Endothelial cell of umbilical vein (primary cell): ENCODE measurements around the gene KLF3. TPM values are rescaled to one million over a fixed set of nuclear protein-coding genes. Genes with fewer than 3 reads are reported as not detected.

ENCODE experiments used
- BruUV-seq: library from RNA; stranded (reverse); fragments of 400-500 nt; replicated peaks from 2 replicates; lab custom pipeline; 2021; lab: Mats Ljungman, UMichigan
- CTCF ChIA-PET: fragments of 300-600, 350-600 bp; sonication (Branson Sonifier 250); formaldehyde crosslinking; loops from one replicate; lab custom pipeline; 2021; ENCODE audit warnings: antibody characterized with exemption, inconsistent platforms; lab: Charles Lee
- POLR2A ChIA-PET: fragments of 300-600, 350-600 bp; sonication (Branson Sonifier 250); formaldehyde crosslinking; loops from one replicate; lab custom pipeline; 2021; ENCODE audit warnings: antibody characterized with exemption, inconsistent platforms; lab: Charles Lee
- DNase-seq: peaks from one replicate; pipeline ENCODE4 v3.0.0-alpha.2; 2011; ENCODE audit warnings: low read depth, low spot score
- FAIRE-seq: peaks from 2 replicates; lab custom pipeline; 2011; peaks lifted over from hg19 to GRCh38; lab: Jason Lieb, UNC
- H2AFZ ChIP-seq: 2 replicates; pipeline ENCODE4 v1.6.0; 2012; ENCODE audit warnings: low read depth, low read length, control low read depth, inconsistent platforms
- H3K27ac ChIP-seq: 2 replicates; pipeline ENCODE4 v1.5.1; 2011; ENCODE audit warnings: low read depth, mild to moderate bottlenecking, control low read depth, low read length, moderate library complexity; ENCODE audit not compliant: insufficient read depth
- H3K27me3 ChIP-seq, 2 experiments: 2 replicates each; pipeline versions ENCODE4 v1.6.0 to v1.6.1; 2011; ENCODE audit warnings: low read length in 2 of 2, mixed read lengths in 1 of 2; ENCODE audit not compliant: control insufficient read depth in 2 of 2, insufficient read depth in 2 of 2
- H3K36me3 ChIP-seq, 2 experiments: 2 replicates in 1 of 2; 3 replicates in 1 of 2; pipeline ENCODE4 v1.5.1; 2011; ENCODE audit warnings: low read length in 2 of 2, mild to moderate bottlenecking in 1 of 2, moderate library complexity in 1 of 2; ENCODE audit not compliant: control insufficient read depth in 2 of 2, insufficient read depth in 2 of 2; ENCODE audit errors: extremely low read depth in 1 of 2
- H3K4me1 ChIP-seq: 3 replicates; pipeline ENCODE4 v1.5.1; 2011; ENCODE audit warnings: mild to moderate bottlenecking, low read length; ENCODE audit not compliant: control insufficient read depth, insufficient read depth; ENCODE audit errors: extremely low read depth
- H3K4me2 ChIP-seq: 2 replicates; pipeline ENCODE4 v1.6.1; 2011; ENCODE audit warnings: low read length, control low read depth, mixed read lengths; ENCODE audit not compliant: insufficient read depth
- H3K4me3 ChIP-seq, 3 experiments: fragments of 200-600 bp in 1 of 3; sonication (generic), shearing (Covaris generic) in 1 of 3; replicated peaks in 1 of 3; 2 replicates each; pipeline ENCODE4 v1.5.1; 2011 to 2016; ENCODE audit warnings: control low read depth in 3 of 3, low read length in 3 of 3, mild to moderate bottlenecking in 2 of 3, inconsistent platforms in 1 of 3, low read depth in 1 of 3, moderate library complexity in 1 of 3; ENCODE audit not compliant: insufficient read depth in 1 of 3
- H3K79me2 ChIP-seq: 2 replicates; pipeline ENCODE4 v1.6.0; 2012; ENCODE audit warnings: low read length, inconsistent platforms; ENCODE audit not compliant: control insufficient read depth, insufficient read depth
- H3K9ac ChIP-seq: replicated peaks from 2 replicates; pipeline ENCODE3; 2011; ENCODE audit warnings: low read length, control low read depth; ENCODE audit not compliant: insufficient read depth; ENCODE audit errors: extremely low read depth
- H3K9me1 ChIP-seq: replicated peaks from 3 replicates; pipeline ENCODE4 v1.6.0; 2011; ENCODE audit warnings: mild to moderate bottlenecking, low read length; ENCODE audit not compliant: control insufficient read depth, insufficient read depth; ENCODE audit errors: extremely low read depth
- H3K9me3 ChIP-seq: replicated peaks from 2 replicates; pipeline ENCODE4 v1.5.1; 2012; ENCODE audit warnings: low read length, inconsistent platforms; ENCODE audit not compliant: control insufficient read depth, insufficient read depth
- H4K20me1 ChIP-seq: replicated peaks from 2 replicates; pipeline ENCODE3; 2011; ENCODE audit warnings: mild to moderate bottlenecking, low read length; ENCODE audit not compliant: control insufficient read depth, insufficient read depth; ENCODE audit errors: extremely low read depth
- CTCF ChIP-seq, 2 donors: IDR thresholded peaks; 1 replicate in 1 of 2; 2 replicates in 1 of 2; pipeline ENCODE4 v1.5.1; 2011; ENCODE audit warnings: low read length in 2 of 2, mild to moderate bottlenecking in 2 of 2, moderate library complexity in 2 of 2, control low read depth in 1 of 2, inconsistent platforms in 1 of 2, low read depth in 1 of 2; ENCODE audit not compliant: insufficient read depth in 1 of 2; ENCODE audit errors: extremely low read depth in 1 of 2
- EZH2 ChIP-seq: IDR thresholded peaks from 2 replicates; pipeline ENCODE4 v1.6.1; 2012; ENCODE audit warnings: borderline replicate concordance, low read depth, mild to moderate bottlenecking, moderate library complexity, low read length, inconsistent platforms; ENCODE audit not compliant: severe bottlenecking
- FOS ChIP-seq: IDR thresholded peaks from 2 replicates; pipeline ENCODE4 v1.6.1; 2011; ENCODE audit warnings: mild to moderate bottlenecking, low read length, moderate library complexity, borderline replicate concordance; ENCODE audit not compliant: insufficient read depth
- GATA2 ChIP-seq: IDR thresholded peaks from 2 replicates; pipeline ENCODE4 v1.7.0; 2011; ENCODE audit warnings: low read depth, mild to moderate bottlenecking, moderate library complexity, mixed read lengths, low read length; ENCODE audit not compliant: insufficient read length, insufficient read depth
- JUN ChIP-seq: IDR thresholded peaks from 2 replicates; pipeline ENCODE4 v1.6.1; 2011; ENCODE audit warnings: borderline replicate concordance, low read depth; ENCODE audit not compliant: insufficient read length, insufficient read depth
- MAX ChIP-seq: IDR thresholded peaks from 2 replicates; pipeline ENCODE4 v1.6.1; 2011; ENCODE audit not compliant: insufficient read depth, insufficient read length
- MYC ChIP-seq: IDR thresholded peaks from one replicate; pipeline ENCODE4 v1.6.1; 2011; ENCODE audit warnings: mild to moderate bottlenecking, low read depth, low read length
- POLR2A ChIP-seq: IDR thresholded peaks from 2 replicates; pipeline ENCODE4 v1.6.1; 2012; ENCODE audit warnings: low read depth, mild to moderate bottlenecking, control low read depth, low read length
- POLR2AphosphoS5 ChIP-seq: IDR thresholded peaks from 2 replicates; pipeline ENCODE4 v1.6.1; 2012; ENCODE audit warnings: low read depth, mild to moderate bottlenecking, control low read depth, low read length, moderate library complexity; ENCODE audit not compliant: insufficient read depth
- dilution Hi-C: fragments of 300-500 bp; cut with MboI; formaldehyde crosslinking; loops from one replicate; pipeline ENCODE4 v1.15.0; 2019; ENCODE audit warnings: low sequenced_read_pairs; ENCODE audit not compliant: extremely low pct_ligation_motif_present
- intact Hi-C: fragments of 100-400 bp; cut with micrococcal nuclease; formaldehyde crosslinking; loops from one replicate; pipeline ENCODE4 v1.10.0; 2022
- polyA plus RNA-seq, 4 experiments: library from polyadenylated mRNA; depleted of rRNA in 3 of 4; stranded (reverse) in 3 of 4; unstranded in 1 of 4; fragments of >200 nt; gene quantifications; 2 replicates each; pipeline versions ENCODE4 v1.2.1 to v1.2.3, GENCODE V29; 2011 to 2012; ENCODE audit warnings: missing spikeins in 1 of 4
- total RNA-seq: library from RNA; stranded (reverse); gene quantifications from 2 replicates; pipeline ENCODE4 v1.2.3, GENCODE V29; 2021

The KLF3 gene
- total and polyA plus RNA-seq, 2 donors (not counting 3 experiments of a cell fraction or from before 2014, with no cell fraction given): 27.7 to 50.5 TPM

- no TSS peak for BruUV-seq
- Histone ChIP-seq H2AFZ (no peak overlapping the region), H3K27ac (peak overlapping the region; percentile 99), H4K20me1 (no peaks in the 10 kb centered on the region), H3K27me3 (no peaks in the 10 kb centered on the region), H3K4me3 (peak overlapping the region; percentile 81 to 89 (median 88)), H3K4me1 (peaks cover 35% of the 10 kb centered on the region), H3K9ac (peak overlapping the region; percentile 97), H3K36me3 (no peaks in the 10 kb centered on the region), H3K9me1 (no peaks in the 10 kb centered on the region), H3K9me3 (no peaks in the 10 kb centered on the region), H3K79me2 (peaks cover 52% of the 10 kb centered on the region), H3K4me2 (peak overlapping the region; percentile 98)
- intact Hi-C loops (loop anchor here (1.0 to 10.0 kb wide), 3 partner anchors 10 to 1390 kb away; partner anchors contain the start of genes FAM114A1 and N4BP2), dilution Hi-C loops (loop anchor here (25.0 kb wide), 1 partner anchor 503 kb away; no protein-coding TSS in a partner anchor)
- FAIRE-seq: no peak
- DNase-seq: peak; percentile 67
- POLR2A ChIA-PET: interaction anchor here (0.6 to 0.7 kb wide), 2 partner anchors 28 to 998 kb away, joined by 7 read pairs; no protein-coding TSS in a partner anchor
- TF ChIP-seq FOS (no peak), EZH2 (no peak), MAX (no peak), POLR2A (no peak), MYC (no peak), GATA2 (no peak), POLR2AphosphoS5 (no peak), JUN (no peak), CTCF (IDR thresholded peaks at IDR 0.05; ENCODE audit: extremely low read depth in 1 of 2, insufficient read depth in 1 of 2, low read depth in 1 of 2, low read length in 2 of 2) (no peak)
- CTCF ChIA-PET: interaction anchor here (0.7 to 1.8 kb wide), 2 partner anchors 346 to 485 kb away, joined by 3 to 6 read pairs; no protein-coding TSS in a partner anchor
Measured at GRCh38 chr4:38664706-38665401, 855 bp downstream of the KLF3 start.
